RWPE1 (cell line): ENCODE results near the gene RGS12.

Experiments used
- CTCF ChIA-PET: fragments of 350-600 bp; sonication (Branson Sonifier 250); formaldehyde crosslinking; extraction: SDS; loops from one replicate; lab custom pipeline; 2021; lab: Yijun Ruan, JAX
- POLR2A ChIA-PET: fragments of 400-600 bp; formaldehyde crosslinking; extraction: SDS; loops from one replicate; lab custom pipeline; 2020; ENCODE audit warnings: antibody characterized with exemption; ENCODE audit not compliant: low non-redundant PET; lab: Yijun Ruan, JAX
- DNase-seq: peaks from one replicate; pipeline ENCODE4 v3.0.0; 2012; ENCODE audit warnings: low spot score
- H3K27ac ChIP-seq: fragments of 450-650 bp; 2 replicates; pipeline ENCODE4 v1.5.1; 2017
- TF ChIP-seq, protein P1 (sequence below): fragments of 450-650 bp; conservative IDR thresholded peaks from 2 replicates; pipeline ENCODE4 v1.5.1; 2017; ENCODE audit warnings: low read depth, mild to moderate bottlenecking

The RGS12 gene

DNA sequence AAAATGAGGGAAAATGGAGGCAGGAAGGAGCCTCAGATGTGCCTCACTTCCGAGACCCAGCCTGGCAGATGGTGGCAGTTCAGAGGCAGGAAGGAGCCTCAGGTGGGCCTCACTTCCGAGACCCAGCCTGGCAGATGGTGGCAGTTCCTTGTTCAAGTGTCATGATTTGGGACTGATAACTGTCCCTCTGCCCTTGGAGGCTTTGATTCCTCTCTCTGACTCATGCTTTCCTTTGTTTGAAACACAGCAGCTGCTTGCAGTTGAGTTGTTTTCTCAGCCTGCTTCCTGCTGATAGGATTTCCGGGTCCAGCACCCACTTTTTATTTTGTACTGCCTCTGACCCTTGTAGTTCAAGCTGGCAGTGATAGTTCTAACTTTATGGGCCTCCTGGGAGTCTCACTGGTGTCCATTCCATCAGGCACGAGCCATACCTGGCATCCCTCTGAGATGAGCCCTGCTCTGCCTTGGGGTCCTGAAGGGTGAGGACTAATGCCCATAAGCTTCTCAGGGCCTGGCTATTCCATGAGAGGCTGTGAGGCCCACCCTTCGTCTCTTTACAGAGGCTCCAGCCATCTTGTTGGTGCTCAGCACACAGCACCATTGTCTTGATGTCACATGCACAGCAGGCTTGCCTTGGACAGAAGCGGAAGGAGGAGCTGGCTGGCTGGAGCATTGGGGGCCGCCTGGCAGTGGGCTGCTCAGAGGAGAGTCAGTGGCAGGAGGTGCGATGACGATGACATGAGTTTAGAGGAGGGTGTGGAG, 13.0 kb downstream of the RGS12 start:
- no peak overlapping the region for H3K27ac ChIP-seq
- TF ChIP-seq, protein P1, sequence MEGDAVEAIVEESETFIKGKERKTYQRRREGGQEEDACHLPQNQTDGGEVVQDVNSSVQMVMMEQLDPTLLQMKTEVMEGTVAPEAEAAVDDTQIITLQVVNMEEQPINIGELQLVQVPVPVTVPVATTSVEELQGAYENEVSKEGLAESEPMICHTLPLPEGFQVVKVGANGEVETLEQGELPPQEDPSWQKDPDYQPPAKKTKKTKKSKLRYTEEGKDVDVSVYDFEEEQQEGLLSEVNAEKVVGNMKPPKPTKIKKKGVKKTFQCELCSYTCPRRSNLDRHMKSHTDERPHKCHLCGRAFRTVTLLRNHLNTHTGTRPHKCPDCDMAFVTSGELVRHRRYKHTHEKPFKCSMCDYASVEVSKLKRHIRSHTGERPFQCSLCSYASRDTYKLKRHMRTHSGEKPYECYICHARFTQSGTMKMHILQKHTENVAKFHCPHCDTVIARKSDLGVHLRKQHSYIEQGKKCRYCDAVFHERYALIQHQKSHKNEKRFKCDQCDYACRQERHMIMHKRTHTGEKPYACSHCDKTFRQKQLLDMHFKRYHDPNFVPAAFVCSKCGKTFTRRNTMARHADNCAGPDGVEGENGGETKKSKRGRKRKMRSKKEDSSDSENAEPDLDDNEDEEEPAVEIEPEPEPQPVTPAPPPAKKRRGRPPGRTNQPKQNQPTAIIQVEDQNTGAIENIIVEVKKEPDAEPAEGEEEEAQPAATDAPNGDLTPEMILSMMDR: no peak
- POLR2A ChIA-PET: no interaction called here
- DNase-seq: no peak
- CTCF ChIA-PET: no interaction called here

GRCh38 chr4:3306450-3306849, 13.6 kb downstream of the RGS12 start:
- TF ChIP-seq, protein P1: no peak
- POLR2A ChIA-PET: no interaction called here

GRCh38 chr4:3307060-3307459, 14.2 kb downstream of the RGS12 start:
- CTCF ChIA-PET: no interaction called here
- no peak overlapping the region for H3K27ac ChIP-seq
- POLR2A ChIA-PET: no interaction called here
- DNase-seq: no peak
- TF ChIP-seq, protein P1: no peak

More at GRCh38 chr4:3306450-3306849, 13.6 kb downstream of the RGS12 start:
- H3K27ac ChIP-seq: no peak overlapping the region
- CTCF ChIA-PET: no interaction called here
- DNase-seq: no peak

DNA sequence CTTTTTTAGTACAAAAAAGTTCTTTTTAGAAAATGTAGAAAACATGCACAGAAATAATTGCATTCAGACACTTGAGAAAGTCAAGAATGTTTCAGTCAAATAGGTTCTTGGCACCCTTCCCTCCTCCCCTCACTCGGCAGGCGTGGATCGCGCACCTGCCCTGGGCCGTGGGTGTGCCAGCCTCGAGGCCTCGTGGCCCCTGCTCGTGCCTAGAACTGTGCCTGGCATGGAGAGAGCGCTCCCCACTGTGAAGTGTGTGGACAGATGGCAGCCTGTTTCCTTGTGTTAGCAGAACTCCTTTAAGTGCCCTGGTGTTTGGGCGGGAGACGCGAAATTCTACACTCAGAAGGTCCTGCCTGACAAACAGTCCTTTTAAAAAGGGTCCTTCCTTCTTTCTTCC, 14.7 kb downstream of the RGS12 start:
- TF ChIP-seq, protein P1: no peak
- no peak overlapping the region for H3K27ac ChIP-seq
- POLR2A ChIA-PET: no interaction called here
- DNase-seq: no peak
- CTCF ChIA-PET: no interaction called here

GRCh38 chr4:3307891-3308575, 15.2 kb downstream of the RGS12 start:
- CTCF ChIA-PET: no interaction called here
- TF ChIP-seq, protein P1: no peak
- POLR2A ChIA-PET: no interaction called here
- no peak for DNase-seq
- no peak overlapping the region for H3K27ac ChIP-seq

GRCh38 chr4:3308691-3309090, 15.9 kb downstream of the RGS12 start:
- no peak for DNase-seq
- TF ChIP-seq, protein P1: no peak
- POLR2A ChIA-PET: no interaction called here
- CTCF ChIA-PET: no interaction called here
- H3K27ac ChIP-seq: no peak overlapping the region
